SIG-M5 (cell line): ENCODE measurements around the gene SLC2A4RG.

Source experiments
- DNase-seq: peaks from one replicate; lab custom pipeline; 2025; lab: John Stamatoyannopoulos, UW

Gene SLC2A4RG, protein sequence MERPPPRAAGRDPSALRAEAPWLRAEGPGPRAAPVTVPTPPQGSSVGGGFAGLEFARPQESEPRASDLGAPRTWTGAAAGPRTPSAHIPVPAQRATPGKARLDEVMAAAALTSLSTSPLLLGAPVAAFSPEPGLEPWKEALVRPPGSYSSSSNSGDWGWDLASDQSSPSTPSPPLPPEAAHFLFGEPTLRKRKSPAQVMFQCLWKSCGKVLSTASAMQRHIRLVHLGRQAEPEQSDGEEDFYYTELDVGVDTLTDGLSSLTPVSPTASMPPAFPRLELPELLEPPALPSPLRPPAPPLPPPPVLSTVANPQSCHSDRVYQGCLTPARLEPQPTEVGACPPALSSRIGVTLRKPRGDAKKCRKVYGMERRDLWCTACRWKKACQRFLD

DNA sequence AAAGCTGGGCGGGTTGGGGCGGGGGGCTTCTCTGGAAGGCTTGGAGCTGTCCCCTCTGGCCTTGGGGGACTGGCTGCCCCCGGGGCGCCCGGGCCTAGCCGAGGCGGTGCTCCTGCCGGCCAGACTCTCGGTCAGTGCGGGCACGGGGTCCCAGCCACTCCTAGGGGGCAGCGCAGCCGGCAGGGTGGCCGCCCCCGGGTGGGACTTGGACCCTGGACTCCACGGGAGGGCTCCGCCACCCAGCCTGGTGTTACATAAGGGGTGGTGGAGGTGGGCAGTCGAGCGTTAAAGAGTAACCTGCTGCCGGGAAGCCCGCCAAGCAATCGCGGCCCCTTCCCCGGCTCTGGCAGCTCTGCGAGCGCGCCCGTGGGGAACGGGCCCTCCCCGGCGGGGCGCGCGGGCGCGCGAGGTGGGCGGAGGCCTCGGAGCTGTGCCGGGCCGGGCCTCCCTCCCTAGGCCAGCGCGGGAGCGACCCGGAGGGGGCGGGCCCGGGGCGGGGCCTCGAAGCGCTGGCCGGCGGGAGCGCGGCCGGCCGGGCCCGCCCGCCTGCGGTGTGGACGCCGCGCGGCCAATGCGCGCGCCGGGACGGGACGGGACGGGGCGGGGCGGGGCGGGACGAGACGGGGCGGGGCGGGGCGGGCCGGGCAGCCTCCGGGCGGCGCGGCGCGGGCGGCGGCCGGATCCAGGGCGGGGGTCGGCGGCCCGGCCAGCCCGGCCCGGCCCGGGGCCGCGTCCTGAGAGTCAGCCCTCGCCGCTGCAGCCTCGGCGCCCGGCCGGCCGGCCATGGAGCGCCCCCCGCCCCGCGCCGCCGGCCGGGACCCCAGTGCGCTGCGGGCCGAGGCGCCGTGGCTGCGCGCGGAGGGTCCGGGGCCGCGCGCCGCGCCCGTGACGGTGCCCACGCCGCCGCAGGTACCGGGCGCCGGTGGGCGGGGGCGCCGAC is at the start of gene SLC2A4RG:
SLC2A4RG (plus strand) TSS at position 647 of the 940 bp plus-strand sequence; CDS start at position 784, 137 bp downstream.
- no peak for DNase-seq

DNA sequence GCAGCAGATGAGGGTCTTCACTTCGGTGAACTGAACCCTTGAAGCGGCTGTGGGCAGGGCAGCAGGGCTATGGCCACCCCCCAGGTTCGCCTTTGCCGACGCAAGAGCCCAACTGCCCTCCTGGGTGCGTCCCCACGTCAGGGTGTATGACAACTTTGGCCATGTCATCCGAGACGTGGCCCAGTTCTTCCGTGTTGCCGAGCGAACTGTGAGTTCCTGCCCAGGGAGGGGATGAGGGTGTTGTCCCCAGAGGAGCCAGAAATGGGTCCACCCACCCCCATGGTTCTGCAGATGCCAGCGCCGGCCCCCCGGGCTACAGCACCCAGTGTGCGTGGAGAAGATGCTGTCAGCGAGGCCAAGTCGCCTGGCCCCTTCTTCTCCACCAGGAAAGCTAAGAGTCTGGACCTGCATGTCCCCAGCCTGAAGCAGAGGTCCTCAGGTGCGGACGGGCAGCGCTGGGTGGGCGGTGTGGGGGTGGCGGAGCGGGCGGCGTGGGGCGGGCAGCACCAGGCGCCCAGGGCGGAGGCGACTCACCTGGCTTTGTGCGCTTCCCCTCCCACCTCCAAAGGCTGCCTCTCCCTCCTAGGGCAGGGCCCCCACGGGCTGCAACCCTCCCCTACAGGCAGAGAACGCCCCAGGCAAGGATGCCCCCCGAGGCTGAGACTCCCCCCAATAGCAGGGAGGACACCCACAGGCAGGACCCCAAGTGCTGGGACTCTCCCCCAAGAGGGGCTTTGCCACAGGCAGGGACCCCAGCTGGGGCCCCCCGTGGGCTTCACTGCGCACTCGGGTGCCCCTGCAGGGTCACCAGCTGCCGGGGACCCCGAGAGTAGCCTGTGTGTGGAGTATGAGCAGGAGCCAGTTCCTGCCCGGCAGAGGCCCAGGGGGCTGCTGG is 49.3 kb upstream of the SLC2A4RG start:
- DNase-seq, result no peak

DNA sequence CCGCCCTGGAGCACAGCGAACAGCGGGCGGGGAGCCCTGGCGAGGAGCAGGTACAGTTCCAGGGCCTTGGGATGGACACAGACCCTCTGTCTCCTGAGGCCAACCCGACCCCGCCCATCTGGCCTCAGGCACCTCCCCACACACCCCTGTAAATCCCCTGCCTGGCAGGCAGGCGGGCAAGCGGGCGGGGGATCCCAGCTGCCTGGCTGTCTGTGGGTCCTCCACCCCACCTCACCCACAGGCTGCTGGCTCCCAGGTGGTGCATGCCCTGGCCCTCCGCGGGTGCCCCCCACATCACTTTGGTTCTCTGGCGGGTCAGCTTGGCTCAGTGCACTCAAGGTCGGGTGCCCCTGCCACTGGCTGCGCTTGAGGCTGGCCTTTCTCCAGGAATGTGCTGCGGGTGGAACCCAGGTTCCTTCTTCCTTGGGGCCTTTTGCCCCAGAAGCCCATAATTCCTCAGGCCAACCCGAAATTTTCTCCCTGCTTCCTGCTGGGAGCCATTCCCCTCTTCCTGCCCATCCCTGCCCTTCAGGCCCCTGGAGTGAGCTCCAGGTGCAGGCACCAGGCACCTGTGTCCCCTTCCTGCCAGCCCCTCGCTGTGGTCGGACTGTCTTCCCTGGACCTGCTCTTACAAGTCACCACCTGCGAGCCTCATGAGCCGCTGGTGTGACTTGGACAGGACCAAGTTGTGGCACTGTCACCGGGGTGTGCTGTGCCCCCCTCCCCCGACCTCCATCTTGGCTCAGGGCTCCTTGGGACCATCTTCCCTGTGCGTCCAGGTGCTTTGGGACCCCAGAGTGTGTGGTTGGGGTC is 48.5 kb upstream of the SLC2A4RG start:
- DNase-seq, result no peak

DNA sequence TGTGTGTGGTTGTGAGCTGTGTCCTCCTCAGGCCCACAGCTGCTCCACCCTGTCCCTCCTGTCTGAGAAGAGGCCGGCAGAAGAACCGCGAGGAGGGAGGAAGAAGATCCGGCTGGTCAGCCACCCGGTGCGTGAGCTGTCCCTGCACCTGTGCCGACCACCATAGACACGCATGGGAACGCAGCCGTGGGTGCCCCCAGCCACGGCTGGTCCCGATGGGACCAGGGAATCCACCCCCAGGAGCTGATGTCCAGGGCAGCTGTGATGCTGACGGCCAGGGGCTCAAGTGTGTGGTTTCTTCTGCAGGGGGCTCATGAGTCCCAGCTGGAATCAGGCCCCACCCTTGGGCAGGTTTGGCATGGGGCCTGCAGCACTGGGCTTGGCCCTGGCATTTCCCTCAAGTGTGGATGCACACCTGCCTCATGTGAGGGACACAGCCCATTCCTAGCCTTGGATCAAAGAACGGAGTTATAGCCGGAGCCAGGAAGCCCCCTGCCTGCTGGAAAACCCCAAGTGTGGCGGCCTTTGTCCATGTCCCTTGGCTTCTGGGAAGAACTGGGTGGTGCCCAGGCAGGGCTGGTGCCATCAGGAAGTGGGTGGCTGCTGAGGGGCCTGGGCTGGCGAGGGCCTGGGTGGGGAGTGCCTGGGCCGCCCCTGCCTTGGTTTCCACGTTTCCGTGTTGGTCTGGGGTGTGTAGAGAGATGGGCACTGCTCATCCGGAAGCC is 47.7 kb upstream of the SLC2A4RG start:
- DNase-seq, result no peak

DNA sequence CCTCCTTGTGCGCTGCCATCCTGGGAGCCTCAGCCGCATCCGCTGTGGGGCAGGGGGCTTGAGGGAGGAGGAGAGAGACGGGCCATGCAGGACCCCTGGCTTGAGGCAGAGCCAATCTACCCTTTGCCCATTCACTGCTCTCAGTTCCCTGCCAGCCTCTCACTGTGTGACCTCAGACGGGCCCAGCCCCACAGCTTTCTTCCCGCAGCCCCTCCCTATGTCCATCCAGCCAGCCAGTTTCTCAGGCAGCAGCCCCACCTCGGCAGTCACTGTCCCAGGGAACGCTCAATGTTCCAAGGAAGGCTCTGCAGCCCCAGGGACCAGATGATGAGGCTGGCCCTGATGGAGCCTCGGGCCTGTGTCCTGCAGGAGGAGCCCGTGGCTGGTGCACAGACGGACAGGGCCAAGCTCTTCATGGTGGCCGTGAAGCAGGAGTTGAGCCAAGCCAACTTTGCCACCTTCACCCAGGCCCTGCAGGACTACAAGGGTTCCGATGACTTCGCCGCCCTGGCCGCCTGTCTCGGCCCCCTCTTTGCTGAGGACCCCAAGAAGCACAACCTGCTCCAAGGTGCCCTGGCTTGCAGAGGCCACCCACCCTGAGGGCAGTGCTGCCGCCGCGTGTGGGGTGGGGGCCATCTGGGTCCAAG is 47.0 kb upstream of the SLC2A4RG start:
- no peak for DNase-seq

DNA sequence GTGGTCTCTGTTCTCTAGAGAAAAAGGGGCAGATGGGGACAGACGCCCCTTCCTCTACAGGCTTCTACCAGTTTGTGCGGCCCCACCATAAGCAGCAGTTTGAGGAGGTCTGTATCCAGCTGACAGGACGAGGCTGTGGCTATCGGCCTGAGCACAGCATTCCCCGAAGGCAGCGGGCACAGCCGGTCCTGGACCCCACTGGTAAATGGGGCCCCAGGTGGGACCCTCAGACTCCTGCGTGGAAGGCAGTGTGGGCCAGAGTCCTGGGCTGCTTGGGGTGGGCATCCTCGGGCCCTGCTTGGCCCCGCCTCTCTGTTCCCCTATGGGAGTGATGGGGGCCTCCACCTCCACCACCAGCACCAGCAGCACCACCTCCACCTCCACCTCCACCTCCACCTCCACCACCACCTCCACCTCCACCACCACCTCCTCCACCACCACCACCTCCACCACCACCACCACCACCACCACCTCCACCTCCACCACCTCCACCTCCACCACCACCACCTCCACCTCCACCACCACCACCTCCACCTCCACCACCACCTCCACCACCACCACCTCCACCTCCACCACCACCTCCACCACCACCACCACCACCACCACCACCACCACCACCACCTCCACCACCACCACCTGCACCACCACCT is 46.4 kb upstream of the SLC2A4RG start:
- no peak for DNase-seq

DNA sequence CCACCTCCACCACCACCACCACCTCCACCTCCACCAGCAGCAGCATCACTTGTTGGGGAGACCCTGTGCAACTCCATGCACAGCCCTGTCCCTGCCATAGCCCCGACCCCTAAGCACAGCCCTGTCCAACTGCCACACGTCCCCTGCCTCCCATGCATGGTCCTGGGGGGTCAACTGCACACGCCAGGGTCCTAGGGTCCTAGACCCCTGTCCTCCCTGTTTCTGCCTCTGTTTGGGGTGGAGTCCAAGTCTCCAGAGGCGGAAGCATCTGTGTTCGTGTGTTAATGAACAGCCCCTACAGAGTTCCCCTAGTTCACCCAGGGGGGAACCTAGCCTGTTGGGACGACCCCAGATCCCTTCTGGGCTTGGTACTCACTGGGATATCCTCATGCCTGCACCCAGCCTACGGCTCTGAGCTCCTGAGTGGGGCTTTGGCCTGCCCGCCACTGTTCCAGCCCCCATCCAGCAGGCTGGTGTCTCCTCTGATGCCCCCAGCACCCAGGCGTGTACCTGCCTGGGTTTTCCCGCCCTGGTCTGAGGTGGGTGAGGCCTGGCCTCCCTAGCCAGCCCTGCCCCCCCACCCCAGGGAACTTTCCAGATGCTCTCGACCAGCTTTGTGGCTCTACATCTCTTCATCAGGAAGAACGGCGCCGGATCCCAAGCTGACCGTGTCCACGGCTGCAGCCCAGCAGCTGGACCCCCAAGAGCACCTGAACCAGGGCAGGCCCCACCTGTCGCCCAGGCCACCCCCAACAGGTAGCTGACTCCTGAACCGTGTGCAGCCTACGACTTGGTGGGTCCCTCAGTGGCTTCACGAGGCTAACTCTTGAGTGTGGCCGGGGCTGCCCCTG is 45.6 kb upstream of the SLC2A4RG start:
- DNase-seq, result no peak

DNA sequence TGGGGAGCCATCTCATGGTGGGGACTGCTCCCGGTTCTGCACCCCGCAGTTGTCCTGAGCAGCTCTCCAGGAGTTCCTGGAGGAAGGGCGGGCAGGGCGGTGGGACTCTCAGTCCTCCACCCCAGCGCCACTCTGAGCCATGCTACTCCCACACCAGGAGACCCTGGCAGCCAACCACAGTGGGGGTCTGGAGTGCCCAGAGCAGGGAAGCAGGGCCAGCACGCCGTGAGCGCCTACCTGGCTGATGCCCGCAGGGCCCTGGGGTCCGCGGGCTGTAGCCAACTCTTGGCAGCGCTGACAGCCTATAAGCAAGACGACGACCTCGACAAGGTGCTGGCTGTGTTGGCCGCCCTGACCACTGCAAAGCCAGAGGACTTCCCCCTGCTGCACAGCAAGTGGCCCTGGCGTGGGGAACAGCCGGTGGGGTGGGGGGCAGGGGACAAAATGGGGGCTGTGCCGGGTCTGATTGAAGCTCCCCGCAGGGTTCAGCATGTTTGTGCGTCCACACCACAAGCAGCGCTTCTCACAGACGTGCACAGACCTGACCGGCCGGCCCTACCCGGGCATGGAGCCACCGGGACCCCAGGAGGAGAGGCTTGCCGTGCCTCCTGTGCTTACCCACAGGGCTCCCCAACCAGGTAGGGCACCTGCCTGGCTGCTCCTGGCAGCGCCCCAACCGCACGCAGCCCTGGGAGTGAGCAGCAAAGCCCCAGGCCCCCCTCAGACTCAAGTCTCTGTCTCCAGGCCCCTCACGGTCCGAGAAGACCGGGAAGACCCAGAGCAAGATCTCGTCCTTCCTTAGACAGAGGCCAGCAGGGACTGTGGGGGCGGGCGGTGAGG is 44.8 kb upstream of the SLC2A4RG start:
- no peak for DNase-seq

DNA sequence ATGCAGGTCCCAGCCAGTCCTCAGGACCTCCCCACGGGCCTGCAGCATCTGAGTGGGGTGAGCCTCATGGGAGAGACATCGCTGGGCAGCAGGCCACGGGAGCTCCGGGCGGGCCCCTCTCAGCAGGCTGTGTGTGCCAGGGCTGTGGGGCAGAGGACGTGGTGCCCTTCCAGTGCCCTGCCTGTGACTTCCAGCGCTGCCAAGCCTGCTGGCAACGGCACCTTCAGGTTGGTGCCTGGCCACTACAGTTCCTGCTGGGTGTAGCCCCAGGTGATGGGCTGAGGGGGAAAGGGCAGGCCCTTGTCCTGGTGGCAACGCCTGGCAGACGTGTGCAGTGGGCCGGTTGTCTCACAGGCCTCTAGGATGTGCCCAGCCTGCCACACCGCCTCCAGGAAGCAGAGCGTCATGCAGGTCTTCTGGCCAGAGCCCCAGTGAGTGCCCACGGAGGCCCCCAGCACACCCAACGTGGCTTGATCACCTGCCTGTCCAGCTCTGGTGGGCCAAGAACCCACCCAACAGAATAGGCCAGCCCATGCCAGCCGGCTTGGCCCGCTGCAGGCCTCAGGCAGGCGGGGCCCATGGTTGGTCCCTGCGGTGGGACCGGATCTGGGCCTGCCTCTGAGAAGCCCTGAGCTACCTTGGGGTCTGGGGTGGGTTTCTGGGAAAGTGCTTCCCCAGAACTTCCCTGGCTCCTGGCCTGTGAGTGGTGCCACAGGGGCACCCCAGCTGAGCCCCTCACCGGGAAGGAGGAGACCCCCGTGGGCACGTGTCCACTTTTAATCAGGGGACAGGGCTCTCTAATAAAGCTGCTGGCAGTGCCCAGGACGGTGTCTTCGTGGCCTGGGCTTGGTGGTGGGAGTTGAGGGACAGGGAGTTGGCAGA is 43.9 kb upstream of the SLC2A4RG start:
- no peak for DNase-seq

DNA sequence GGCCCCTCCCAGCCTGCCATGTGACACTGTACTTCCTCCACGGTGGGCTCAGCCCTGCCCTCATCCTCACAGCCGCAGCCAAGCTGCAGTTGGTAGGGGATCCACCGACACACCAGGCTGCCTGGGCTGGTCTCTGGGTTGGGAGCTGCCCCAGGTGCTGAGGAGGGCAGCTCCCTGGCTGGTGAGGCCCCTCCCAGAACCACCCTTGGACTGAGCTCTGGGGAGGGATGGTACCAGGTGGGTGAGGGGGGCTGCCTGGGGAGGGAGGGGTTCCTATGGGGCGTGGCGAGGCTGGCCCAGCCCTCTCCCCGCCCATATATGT is 43.3 kb upstream of the SLC2A4RG start:
- no peak for DNase-seq

DNA sequence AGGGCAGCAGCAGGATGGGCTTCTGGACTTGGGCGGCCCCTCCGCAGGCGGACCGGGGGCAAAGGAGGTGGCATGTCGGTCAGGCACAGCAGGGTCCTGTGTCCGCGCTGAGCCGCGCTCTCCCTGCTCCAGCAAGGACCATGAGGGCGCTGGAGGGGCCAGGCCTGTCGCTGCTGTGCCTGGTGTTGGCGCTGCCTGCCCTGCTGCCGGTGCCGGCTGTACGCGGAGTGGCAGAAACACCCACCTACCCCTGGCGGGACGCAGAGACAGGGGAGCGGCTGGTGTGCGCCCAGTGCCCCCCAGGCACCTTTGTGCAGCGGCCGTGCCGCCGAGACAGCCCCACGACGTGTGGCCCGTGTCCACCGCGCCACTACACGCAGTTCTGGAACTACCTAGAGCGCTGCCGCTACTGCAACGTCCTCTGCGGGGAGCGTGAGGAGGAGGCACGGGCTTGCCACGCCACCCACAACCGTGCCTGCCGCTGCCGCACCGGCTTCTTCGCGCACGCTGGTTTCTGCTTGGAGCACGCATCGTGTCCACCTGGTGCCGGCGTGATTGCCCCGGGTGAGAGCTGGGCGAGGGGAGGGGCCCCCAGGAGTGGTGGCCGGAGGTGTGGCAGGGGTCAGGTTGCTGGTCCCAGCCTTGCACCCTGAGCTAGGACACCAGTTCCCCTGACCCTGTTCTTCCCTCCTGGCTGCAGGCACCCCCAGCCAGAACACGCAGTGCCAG is 42.8 kb upstream of the SLC2A4RG start, which contains the start of gene TNFRSF6B:
TNFRSF6B (plus strand) TSS at position 25 of the 729 bp plus-strand sequence; CDS start at position 141, 116 bp downstream.
- DNase-seq, result no peak

DNA sequence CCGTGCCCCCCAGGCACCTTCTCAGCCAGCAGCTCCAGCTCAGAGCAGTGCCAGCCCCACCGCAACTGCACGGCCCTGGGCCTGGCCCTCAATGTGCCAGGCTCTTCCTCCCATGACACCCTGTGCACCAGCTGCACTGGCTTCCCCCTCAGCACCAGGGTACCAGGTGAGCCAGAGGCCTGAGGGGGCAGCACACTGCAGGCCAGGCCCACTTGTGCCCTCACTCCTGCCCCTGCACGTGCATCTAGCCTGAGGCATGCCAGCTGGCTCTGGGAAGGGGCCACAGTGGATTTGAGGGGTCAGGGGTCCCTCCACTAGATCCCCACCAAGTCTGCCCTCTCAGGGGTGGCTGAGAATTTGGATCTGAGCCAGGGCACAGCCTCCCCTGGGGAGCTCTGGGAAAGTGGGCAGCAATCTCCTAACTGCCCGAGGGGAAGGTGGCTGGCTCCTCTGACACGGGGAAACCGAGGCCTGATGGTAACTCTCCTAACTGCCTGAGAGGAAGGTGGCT is 42.2 kb upstream of the SLC2A4RG start:
- DNase-seq, result no peak

DNA sequence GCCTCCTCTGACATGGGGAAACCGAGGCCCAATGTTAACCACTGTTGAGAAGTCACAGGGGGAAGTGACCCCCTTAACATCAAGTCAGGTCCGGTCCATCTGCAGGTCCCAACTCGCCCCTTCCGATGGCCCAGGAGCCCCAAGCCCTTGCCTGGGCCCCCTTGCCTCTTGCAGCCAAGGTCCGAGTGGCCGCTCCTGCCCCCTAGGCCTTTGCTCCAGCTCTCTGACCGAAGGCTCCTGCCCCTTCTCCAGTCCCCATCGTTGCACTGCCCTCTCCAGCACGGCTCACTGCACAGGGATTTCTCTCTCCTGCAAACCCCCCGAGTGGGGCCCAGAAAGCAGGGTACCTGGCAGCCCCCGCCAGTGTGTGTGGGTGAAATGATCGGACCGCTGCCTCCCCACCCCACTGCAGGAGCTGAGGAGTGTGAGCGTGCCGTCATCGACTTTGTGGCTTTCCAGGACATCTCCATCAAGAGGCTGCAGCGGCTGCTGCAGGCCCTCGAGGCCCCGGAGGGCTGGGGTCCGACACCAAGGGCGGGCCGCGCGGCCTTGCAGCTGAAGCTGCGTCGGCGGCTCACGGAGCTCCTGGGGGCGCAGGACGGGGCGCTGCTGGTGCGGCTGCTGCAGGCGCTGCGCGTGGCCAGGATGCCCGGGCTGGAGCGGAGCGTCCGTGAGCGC is 41.6 kb upstream of the SLC2A4RG start:
- no peak for DNase-seq

DNA sequence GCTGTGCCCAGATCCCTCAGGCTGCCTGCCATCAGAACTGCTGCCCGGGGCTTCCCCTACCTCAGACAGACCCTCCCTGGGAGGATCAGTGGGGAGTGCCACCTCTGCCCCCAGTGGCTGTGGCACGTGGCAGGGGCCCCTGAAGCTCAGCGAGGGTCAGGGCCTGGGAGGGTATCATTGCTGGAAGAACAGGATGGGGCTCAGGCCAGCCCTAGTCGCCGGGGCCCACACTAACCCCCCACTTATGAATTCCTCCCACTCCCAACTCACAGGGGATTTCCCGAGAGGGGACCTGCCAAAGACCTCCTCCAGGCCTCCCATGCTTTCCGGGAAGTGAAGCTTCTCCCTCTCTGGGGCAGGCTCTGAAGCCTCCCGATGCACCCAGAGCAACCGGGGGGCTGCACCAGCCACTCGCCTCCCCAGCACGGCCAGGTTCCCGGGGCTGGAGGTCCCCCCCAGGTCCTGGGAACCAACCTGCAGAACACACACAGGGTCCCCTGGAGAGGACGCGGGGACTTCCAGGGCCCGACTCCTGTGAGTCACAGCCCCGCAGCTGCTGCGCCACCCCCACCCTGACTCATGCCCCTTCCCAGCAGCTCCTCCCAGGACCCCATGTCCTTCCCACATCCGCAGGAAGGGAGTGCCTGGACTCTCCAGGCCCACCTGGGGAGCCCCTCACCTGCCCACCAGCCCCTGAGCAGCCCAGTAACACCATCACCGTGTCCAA is 40.7 kb upstream of the SLC2A4RG start:
- DNase-seq, result no peak
